GM12878 (cell line): ENCODE results near the gene OPN3. TPM values are rescaled to one million over a fixed set of nuclear protein-coding genes. Genes with fewer than 3 reads are reported as not detected.

Experiments
- ATAC-seq: fragments of 200-7000 bp; cut with Tn5 transposase; 3 replicates; pipeline ENCODE4 v1.9.1; 2020; ENCODE audit warnings: mild to moderate bottlenecking, moderate library complexity
- BruUV-seq: library from RNA; stranded (reverse); fragments of 400-500 nt; replicated peaks from 2 replicates; lab custom pipeline; 2021; lab: Mats Ljungman, UMichigan
- CTCF ChIA-PET: fragments of 300-600 bp; sonication (Branson Sonifier 250); formaldehyde crosslinking; extraction: SDS; loops from one replicate; lab custom pipeline; 2021; ENCODE audit warnings: inconsistent platforms; lab: Yijun Ruan, JAX
- POLR2A ChIA-PET: fragments of 350-600 bp; formaldehyde crosslinking; extraction: SDS; loops from one replicate; lab custom pipeline; 2021; ENCODE audit warnings: inconsistent platforms; lab: Charles Lee
- RAD21 ChIA-PET: fragments of 300-600 bp; sonication (Branson Sonifier 250); formaldehyde crosslinking; loops from one replicate; lab custom pipeline; 2023; ENCODE audit warnings: antibody characterized with exemption; ENCODE audit not compliant: unreplicated experiment; lab: Charles Lee
- SMC1A ChIA-PET: fragments of 300-600 bp; sonication (Branson Sonifier 250); formaldehyde crosslinking; loops from one replicate; lab custom pipeline; 2023; ENCODE audit not compliant: unreplicated experiment, uncharacterized antibody; lab: Charles Lee
- DNase-seq: peaks from one replicate; pipeline ENCODE4 v3.0.0-alpha.2; 2011; ENCODE audit warnings: low read depth, low spot score
- FAIRE-seq: peaks from 3 replicates; lab custom pipeline; 2011; peaks lifted over from hg19 to GRCh38; lab: Jason Lieb, UNC
- H2AFZ ChIP-seq: 2 replicates; pipeline ENCODE4 v1.6.0; 2011; ENCODE audit warnings: low read depth, low read length, control low read depth; ENCODE audit not compliant: control insufficient read depth
- H3K27ac ChIP-seq: 2 replicates; pipeline ENCODE4 v1.5.1; 2011; ENCODE audit warnings: control low read depth; ENCODE audit not compliant: control insufficient read depth, insufficient read depth
- H3K27me3 ChIP-seq, 2 experiments: replicated peaks in 1 of 2; 2 replicates each; pipeline versions ENCODE4 v1.6.0 to v1.6.1; 2011; ENCODE audit warnings: low read length in 1 of 2; ENCODE audit not compliant: control insufficient read depth in 2 of 2, insufficient read depth in 2 of 2
- H3K36me3 ChIP-seq, 2 experiments: 2 replicates each; pipeline ENCODE4 v1.5.1; 2011; ENCODE audit warnings: low read length in 1 of 2; ENCODE audit not compliant: control insufficient read depth in 2 of 2, insufficient read depth in 2 of 2
- H3K4me1 ChIP-seq: 2 replicates; pipeline ENCODE4 v1.6.1; 2011; ENCODE audit warnings: mild to moderate bottlenecking, low read length, moderate library complexity, mixed read lengths; ENCODE audit not compliant: control insufficient read depth, insufficient read depth
- H3K4me2 ChIP-seq: 2 replicates; pipeline ENCODE4 v1.6.0; 2011; ENCODE audit warnings: control low read depth; ENCODE audit not compliant: control insufficient read depth, insufficient read depth
- H3K4me3 ChIP-seq: fragments of 200-600 bp; sonication (generic); 2 replicates; pipeline ENCODE4 v1.5.1; 2016
- H3K79me2 ChIP-seq: 2 replicates; pipeline ENCODE4 v1.6.0; 2011; ENCODE audit warnings: low read length; ENCODE audit not compliant: control insufficient read depth, insufficient read depth
- H3K9ac ChIP-seq: 2 replicates; pipeline ENCODE4 v1.8.0; 2011; ENCODE audit warnings: low read length, control low read depth, mixed read lengths; ENCODE audit not compliant: control insufficient read depth, insufficient read depth
- H3K9me3 ChIP-seq: replicated peaks from 3 replicates; pipeline ENCODE4 v1.5.1; 2011; ENCODE audit warnings: mild to moderate bottlenecking, low read length; ENCODE audit not compliant: control insufficient read depth, insufficient read depth
- H4K20me1 ChIP-seq: 2 replicates; pipeline ENCODE4 v1.6.0; 2011; ENCODE audit not compliant: control insufficient read depth, insufficient read depth
- CREM ChIP-seq: IDR thresholded peaks from 2 replicates; pipeline ENCODE4 v1.6.1; 2014; ENCODE audit warnings: antibody characterized with exemption, low read depth
- KAT2A ChIP-seq: conservative IDR thresholded peaks from 2 replicates; pipeline ENCODE4 v1.6.1; 2011; ENCODE audit warnings: low read depth, low read length; ENCODE audit not compliant: control insufficient read depth
- MTA3 ChIP-seq: IDR thresholded peaks from 2 replicates; pipeline ENCODE4 v1.6.1; 2012; ENCODE audit warnings: low read length, inconsistent platforms, borderline replicate concordance
- STAT1 ChIP-seq: fragments of 450-650 bp; conservative IDR thresholded peaks from 2 replicates; pipeline ENCODE4 v1.6.1; 2014; ENCODE audit warnings: antibody characterized with exemption, mild to moderate bottlenecking
- STAT3 ChIP-seq: IDR thresholded peaks from 2 replicates; pipeline ENCODE4 v1.6.1; 2011; ENCODE audit warnings: low read depth, low read length, improper control_type of control experiment
- TBL1XR1 ChIP-seq: IDR thresholded peaks from 2 replicates; pipeline ENCODE4 v1.6.1; 2012; ENCODE audit warnings: low read depth, low read length, improper control_type of control experiment
- ZNF207 ChIP-seq: fragments of 450-650 bp; IDR thresholded peaks from 2 replicates; pipeline ENCODE4 v1.6.1; 2014; ENCODE audit warnings: antibody characterized with exemption, mild to moderate bottlenecking, borderline replicate concordance
- WGBS: methylation state at CpG from one replicate; pipeline ENCODE4 v1.1.6; 2016; ENCODE audit warnings: low lambda C conversion rate; ENCODE audit not compliant: insufficient replicate concordance, insufficient coverage; ENCODE audit errors: missing lambda C conversion rate; 5-methylcytosine and 5-hydroxymethylcytosine counted together
- in situ Hi-C: fragments of 300-500 bp; cut with MboI; formaldehyde crosslinking; loops from 9 replicates; pipeline ENCODE4 v1.14.3; 2018; ENCODE audit warnings: mixed read lengths
- intact Hi-C: fragments of 100-400 bp; cut with micrococcal nuclease; formaldehyde crosslinking; loops from one replicate; pipeline ENCODE4 v1.14.2; 2022; ENCODE audit not compliant: unreplicated experiment
- polyA plus RNA-seq, 11 experiments: library from polyadenylated mRNA; depleted of rRNA in 4 of 11; unstranded in 6 of 11; stranded (reverse) in 5 of 11; fragments of >200 nt; fragmentation: Nextera tagmentation in 4 of 11; fragmentation: Illumina TruSeq in 1 of 11; extraction: Ambion mirVana in 4 of 11; extraction: Trizol in 1 of 11; gene quantifications; 1 replicate in 1 of 11; 2 replicates in 10 of 11; pipeline versions ENCODE4 v1.2.1 to v1.2.3, GENCODE V29; 2011 to 2016; ENCODE audit warnings: inconsistent platforms in 2 of 11, missing spikeins in 2 of 11, low read depth in 1 of 11
- total RNA-seq, 4 experiments: library from RNA; depleted of rRNA in 3 of 4; stranded (reverse); fragments of >200 nt in 3 of 4; fragmentation: Illumina TruSeq in 1 of 4; extraction: Trizol in 1 of 4; gene quantifications; 2 replicates each; pipeline versions ENCODE4 v1.2.1 to v1.2.3, GENCODE V29; 2013 to 2021
- TF ChIP-seq, protein P1 (sequence below): fragments of 450-650 bp; IDR thresholded peaks from 2 replicates; pipeline ENCODE4 v1.6.1; 2017; ENCODE audit warnings: mild to moderate bottlenecking, moderate library complexity
- TF ChIP-seq, protein P2 (sequence below): IDR thresholded peaks from 2 replicates; pipeline ENCODE4 v1.6.1; 2011; ENCODE audit warnings: borderline replicate concordance, low read depth, mild to moderate bottlenecking, moderate library complexity, mixed read lengths, low read length; ENCODE audit not compliant: insufficient read depth; ENCODE audit errors: extremely low read length
- TF ChIP-seq, protein P3 (sequence below): fragments of 450-650 bp; IDR thresholded peaks from 2 replicates; pipeline ENCODE4 v1.6.1; 2017; ENCODE audit warnings: borderline replicate concordance

OPN3 gene
- total and polyA plus RNA-seq, 10 of the 15 experiments (the other 5 are each of a cell fraction or from before 2014, with no cell fraction given) = 0.26 to 12.2 (median 7.4) TPM

- WGBS = 37% methylated on average over 4 of the region's 4 CpGs
Observed at GRCh38 chr1:241679404-241679803, 39.2 kb upstream of the OPN3 start.

More at GRCh38 chr1:241679404-241679803, 39.2 kb upstream of the OPN3 start:
- no peaks in the 10 kb centered on the region for H3K79me2 ChIP-seq
- ChIA-PET SMC1A (interaction anchor here (1.5 kb wide), 1 partner anchor 65 kb away, joined by 3 read pairs; no protein-coding TSS in a partner anchor), RAD21 (no interaction called here), POLR2A (no interaction called here), CTCF (no interaction called here)
- H3K4me1 ChIP-seq = peaks cover 4% of the 10 kb centered on the region; the same call in 1 of the 2 replicates
- no peak overlapping the region for H3K9ac ChIP-seq
- no peak for ATAC-seq
- in situ Hi-C loops (no loop called here), intact Hi-C loops (no loop called here)
- no peak for FAIRE-seq
- no peaks in the 10 kb centered on the region for H3K27me3 ChIP-seq
- no TSS peak for BruUV-seq
- DNase-seq = no peak
- H2AFZ ChIP-seq = no peak overlapping the region
- no peak overlapping the region for H3K4me3 ChIP-seq
- TF ChIP-seq, protein P1, sequence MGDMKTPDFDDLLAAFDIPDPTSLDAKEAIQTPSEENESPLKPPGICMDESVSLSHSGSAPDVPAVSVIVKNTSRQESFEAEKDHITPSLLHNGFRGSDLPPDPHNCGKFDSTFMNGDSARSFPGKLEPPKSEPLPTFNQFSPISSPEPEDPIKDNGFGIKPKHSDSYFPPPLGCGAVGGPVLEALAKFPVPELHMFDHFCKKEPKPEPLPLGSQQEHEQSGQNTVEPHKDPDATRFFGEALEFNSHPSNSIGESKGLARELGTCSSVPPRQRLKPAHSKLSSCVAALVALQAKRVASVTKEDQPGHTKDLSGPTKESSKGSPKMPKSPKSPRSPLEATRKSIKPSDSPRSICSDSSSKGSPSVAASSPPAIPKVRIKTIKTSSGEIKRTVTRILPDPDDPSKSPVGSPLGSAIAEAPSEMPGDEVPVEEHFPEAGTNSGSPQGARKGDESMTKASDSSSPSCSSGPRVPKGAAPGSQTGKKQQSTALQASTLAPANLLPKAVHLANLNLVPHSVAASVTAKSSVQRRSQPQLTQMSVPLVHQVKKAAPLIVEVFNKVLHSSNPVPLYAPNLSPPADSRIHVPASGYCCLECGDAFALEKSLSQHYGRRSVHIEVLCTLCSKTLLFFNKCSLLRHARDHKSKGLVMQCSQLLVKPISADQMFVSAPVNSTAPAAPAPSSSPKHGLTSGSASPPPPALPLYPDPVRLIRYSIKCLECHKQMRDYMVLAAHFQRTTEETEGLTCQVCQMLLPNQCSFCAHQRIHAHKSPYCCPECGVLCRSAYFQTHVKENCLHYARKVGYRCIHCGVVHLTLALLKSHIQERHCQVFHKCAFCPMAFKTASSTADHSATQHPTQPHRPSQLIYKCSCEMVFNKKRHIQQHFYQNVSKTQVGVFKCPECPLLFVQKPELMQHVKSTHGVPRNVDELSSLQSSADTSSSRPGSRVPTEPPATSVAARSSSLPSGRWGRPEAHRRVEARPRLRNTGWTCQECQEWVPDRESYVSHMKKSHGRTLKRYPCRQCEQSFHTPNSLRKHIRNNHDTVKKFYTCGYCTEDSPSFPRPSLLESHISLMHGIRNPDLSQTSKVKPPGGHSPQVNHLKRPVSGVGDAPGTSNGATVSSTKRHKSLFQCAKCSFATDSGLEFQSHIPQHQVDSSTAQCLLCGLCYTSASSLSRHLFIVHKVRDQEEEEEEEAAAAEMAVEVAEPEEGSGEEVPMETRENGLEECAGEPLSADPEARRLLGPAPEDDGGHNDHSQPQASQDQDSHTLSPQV = no peak
- TF ChIP-seq MTA3 (no peak), KAT2A (no peak), TBL1XR1 (no peak), ZNF207 (no peak), STAT1 (no peak), CREM (no peak), STAT3 (no peak)
- TF ChIP-seq, protein P2, sequence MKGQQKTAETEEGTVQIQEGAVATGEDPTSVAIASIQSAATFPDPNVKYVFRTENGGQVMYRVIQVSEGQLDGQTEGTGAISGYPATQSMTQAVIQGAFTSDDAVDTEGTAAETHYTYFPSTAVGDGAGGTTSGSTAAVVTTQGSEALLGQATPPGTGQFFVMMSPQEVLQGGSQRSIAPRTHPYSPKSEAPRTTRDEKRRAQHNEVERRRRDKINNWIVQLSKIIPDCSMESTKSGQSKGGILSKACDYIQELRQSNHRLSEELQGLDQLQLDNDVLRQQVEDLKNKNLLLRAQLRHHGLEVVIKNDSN = no peak
- TF ChIP-seq, protein P3, sequence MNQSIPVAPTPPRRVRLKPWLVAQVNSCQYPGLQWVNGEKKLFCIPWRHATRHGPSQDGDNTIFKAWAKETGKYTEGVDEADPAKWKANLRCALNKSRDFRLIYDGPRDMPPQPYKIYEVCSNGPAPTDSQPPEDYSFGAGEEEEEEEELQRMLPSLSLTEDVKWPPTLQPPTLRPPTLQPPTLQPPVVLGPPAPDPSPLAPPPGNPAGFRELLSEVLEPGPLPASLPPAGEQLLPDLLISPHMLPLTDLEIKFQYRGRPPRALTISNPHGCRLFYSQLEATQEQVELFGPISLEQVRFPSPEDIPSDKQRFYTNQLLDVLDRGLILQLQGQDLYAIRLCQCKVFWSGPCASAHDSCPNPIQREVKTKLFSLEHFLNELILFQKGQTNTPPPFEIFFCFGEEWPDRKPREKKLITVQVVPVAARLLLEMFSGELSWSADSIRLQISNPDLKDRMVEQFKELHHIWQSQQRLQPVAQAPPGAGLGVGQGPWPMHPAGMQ = no peak
- no peak overlapping the region for H3K27ac ChIP-seq
- H3K9me3 ChIP-seq = no peaks in the 10 kb centered on the region
- no peaks in the 10 kb centered on the region for H3K36me3 ChIP-seq
- H3K4me2 ChIP-seq = no peak overlapping the region
- H4K20me1 ChIP-seq = no peaks in the 10 kb centered on the region
